Fibroblast of lung (primary cell): ENCODE results near the gene PPIE. TPM values are rescaled to one million over a fixed set of nuclear protein-coding genes. Genes with fewer than 3 reads are reported as not detected.
A peak's percentile ranks its signal among the peaks of the same experiment; 100 is the strongest.

Source experiments
- DNase-seq, 2 donors: peaks; one replicate each; pipeline versions ENCODE4 v3.0.0 to v3.0.0-alpha.2; 2010; ENCODE audit warnings: low read depth in 2 of 2
- H2AFZ ChIP-seq: 2 replicates; pipeline ENCODE4 v1.5.1; 2012; ENCODE audit warnings: low read length, control low read depth, inconsistent platforms
- H3K27ac ChIP-seq: 2 replicates; pipeline ENCODE4 v1.5.1; 2011; ENCODE audit warnings: low read length, control low read depth; ENCODE audit not compliant: insufficient read depth
- H3K27me3 ChIP-seq: 2 replicates; pipeline ENCODE4 v1.5.1; 2011; ENCODE audit warnings: mild to moderate bottlenecking, low read length; ENCODE audit not compliant: control insufficient read depth, insufficient read depth
- H3K36me3 ChIP-seq: 2 replicates; pipeline ENCODE4 v1.5.1; 2011; ENCODE audit warnings: low read length; ENCODE audit not compliant: control insufficient read depth, insufficient read depth
- H3K4me1 ChIP-seq: 2 replicates; pipeline ENCODE4 v1.5.1; 2011; ENCODE audit warnings: low read length; ENCODE audit not compliant: control insufficient read depth, insufficient read depth; ENCODE audit errors: extremely low read depth
- H3K4me2 ChIP-seq: 2 replicates; pipeline ENCODE4 v1.5.1; 2011; ENCODE audit warnings: low read length, control low read depth; ENCODE audit not compliant: insufficient read depth; ENCODE audit errors: extremely low read depth
- H3K4me3 ChIP-seq, 4 experiments: fragments of 200-600 bp in 1 of 4; sonication (generic) in 1 of 4; replicated peaks in 1 of 4; 2 replicates each; pipeline ENCODE4 v1.5.1; 2011 to 2016; ENCODE audit warnings: low read length in 4 of 4, low read depth in 3 of 4, mild to moderate bottlenecking in 3 of 4, control low read depth in 2 of 4, inconsistent platforms in 1 of 4, mixed read lengths in 1 of 4; ENCODE audit not compliant: insufficient read depth in 1 of 4; ENCODE audit errors: control extremely low read depth in 1 of 4
- H3K79me2 ChIP-seq: 2 replicates; pipeline ENCODE4 v1.5.1; 2012; ENCODE audit warnings: mild to moderate bottlenecking, low read length, inconsistent platforms; ENCODE audit not compliant: control insufficient read depth, insufficient read depth
- H3K9ac ChIP-seq: 2 replicates; pipeline ENCODE4 v1.5.1; 2011; ENCODE audit warnings: mild to moderate bottlenecking, low read length, control low read depth; ENCODE audit not compliant: insufficient read depth
- H3K9me3 ChIP-seq: 2 replicates; pipeline ENCODE4 v1.5.1; 2012; ENCODE audit warnings: low read depth, low read length; ENCODE audit not compliant: control insufficient read depth, insufficient read depth
- H4K20me1 ChIP-seq: 2 replicates; pipeline ENCODE4 v1.5.1; 2011; ENCODE audit warnings: low read length; ENCODE audit not compliant: control insufficient read depth, insufficient read depth; ENCODE audit errors: extremely low read depth
- CTCF ChIP-seq, 2 donors: IDR thresholded peaks in 1 of 2; conservative IDR thresholded peaks in 1 of 2; 1 replicate in 1 of 2; 2 replicates in 1 of 2; pipeline ENCODE4 v1.5.1; 2011 to 2012; ENCODE audit warnings: low read length in 2 of 2, control low read depth in 1 of 2, inconsistent platforms in 1 of 2, low read depth in 1 of 2, mild to moderate bottlenecking in 1 of 2
- EZH2 ChIP-seq: IDR thresholded peaks from 2 replicates; pipeline ENCODE4 v1.5.1; 2012; ENCODE audit warnings: low read length, control low read depth, mild to moderate bottlenecking; ENCODE audit errors: missing control alignments
- polyA plus RNA-seq, 2 donors: library from polyadenylated mRNA; depleted of rRNA in 1 of 2; stranded (reverse) in 1 of 2; unstranded in 1 of 2; fragments of >200 nt; gene quantifications; 2 replicates each; pipeline ENCODE4 v1.2.1, GENCODE V29; 2011 to 2012; ENCODE audit warnings: missing spikeins in 1 of 2
- total RNA-seq: library from RNA; depleted of rRNA; stranded (reverse); fragments of >200 nt; gene quantifications from 2 replicates; pipeline ENCODE4 v1.2.1, GENCODE V29; 2014

Gene PPIE
- total and polyA plus RNA-seq, 2 donors (not counting 1 experiment from before 2014, with no cell fraction given): 38.8 to 58.8 TPM

- DNase-seq: no peak
- Histone ChIP-seq H3K9me3 (no peaks in the 10 kb centered on the region), H3K27ac (no peak overlapping the region), H3K27me3 (peaks cover 28% of the 10 kb centered on the region), H3K79me2 (no peaks in the 10 kb centered on the region), H2AFZ (no peak overlapping the region), H3K36me3 (no peaks in the 10 kb centered on the region), H4K20me1 (no peaks in the 10 kb centered on the region), H3K9ac (no peak overlapping the region), H3K4me1 (no peaks in the 10 kb centered on the region), H3K4me2 (no peak overlapping the region), H3K4me3 (no peak overlapping the region)
- TF ChIP-seq CTCF (conservative IDR thresholded peaks at IDR 0.05 in 1 of 2, IDR thresholded peaks at IDR 0.05 in 1 of 2; ENCODE audit: low read depth in 1 of 2, low read length in 2 of 2): no peak
- TF ChIP-seq EZH2: no peak
Observed at GRCh38 chr1:39727221-39727931, 11.3 kb upstream of the PPIE start.

- Histone ChIP-seq H3K27me3 (peaks cover 32% of the 10 kb centered on the region), H3K79me2 (no peaks in the 10 kb centered on the region), H3K4me3 (no peak overlapping the region), H3K4me2 (no peak overlapping the region), H3K36me3 (no peaks in the 10 kb centered on the region), H4K20me1 (no peaks in the 10 kb centered on the region), H3K27ac (no peak overlapping the region), H2AFZ (no peak overlapping the region), H3K4me1 (no peaks in the 10 kb centered on the region), H3K9ac (no peak overlapping the region), H3K9me3 (no peaks in the 10 kb centered on the region)
- TF ChIP-seq CTCF (conservative IDR thresholded peaks at IDR 0.05 in 1 of 2, IDR thresholded peaks at IDR 0.05 in 1 of 2; ENCODE audit: low read depth in 1 of 2, low read length in 2 of 2): no peak
- TF ChIP-seq EZH2: no peak
- no peak for DNase-seq
Observed at GRCh38 chr1:39727932-39728317, 10.8 kb upstream of the PPIE start.

- no peak overlapping the region for H3K4me3 ChIP-seq
- TF ChIP-seq CTCF (conservative IDR thresholded peaks at IDR 0.05 in 1 of 2, IDR thresholded peaks at IDR 0.05 in 1 of 2; ENCODE audit: low read depth in 1 of 2, low read length in 2 of 2): no peak
- TF ChIP-seq EZH2: no peak
- H3K79me2 ChIP-seq: no peaks in the 10 kb centered on the region
- H3K4me2 ChIP-seq: no peak overlapping the region
- no peak overlapping the region for H3K27ac ChIP-seq
- H4K20me1 ChIP-seq: no peaks in the 10 kb centered on the region
- no peaks in the 10 kb centered on the region for H3K4me1 ChIP-seq
- peak in 1 of 2 donors; percentile 35 for DNase-seq
- H2AFZ ChIP-seq: no peak overlapping the region
- no peaks in the 10 kb centered on the region for H3K9me3 ChIP-seq
- H3K36me3 ChIP-seq: no peaks in the 10 kb centered on the region
- peaks cover 33% of the 10 kb centered on the region for H3K27me3 ChIP-seq
- H3K9ac ChIP-seq: no peak overlapping the region
Observed at GRCh38 chr1:39729030-39729429, 9.7 kb upstream of the PPIE start.
